WTC11 (cell line): Measurements from ENCODE around the gene TRUB1.

ENCODE experiments used
- ATF3 ChIP-seq: sonication (generic); formaldehyde crosslinking; conservative IDR thresholded peaks from 2 replicates; pipeline ENCODE4 v1.8.1; 2022; ENCODE audit warnings: mild to moderate bottlenecking, missing genetic modification reagents
- CBFB ChIP-seq: sonication (generic); formaldehyde crosslinking; IDR thresholded peaks from 2 replicates; pipeline ENCODE4 v1.8.1; 2022; ENCODE audit warnings: mild to moderate bottlenecking, low read depth, missing genetic modification reagents
- CREM ChIP-seq: sonication (generic); formaldehyde crosslinking; IDR thresholded peaks from 2 replicates; pipeline ENCODE4 v1.8.1; 2022; ENCODE audit warnings: mild to moderate bottlenecking, missing genetic modification reagents, moderate library complexity
- CTCF ChIP-seq: fragments of 200-600 bp; IDR thresholded peaks from 2 replicates; pipeline ENCODE4 v1.8.0; 2022; ENCODE audit warnings: antibody characterized with exemption
- E2F4 ChIP-seq: sonication (generic); formaldehyde crosslinking; IDR thresholded peaks from 2 replicates; pipeline ENCODE4 v1.8.1; 2022; ENCODE audit warnings: low read depth, mild to moderate bottlenecking, moderate library complexity, missing genetic modification reagents, borderline replicate concordance
- FOXK1 ChIP-seq: sonication (generic); formaldehyde crosslinking; IDR thresholded peaks from 2 replicates; pipeline ENCODE4 v1.8.0; 2022; ENCODE audit warnings: mild to moderate bottlenecking, moderate library complexity, missing genetic modification reagents
- FOXP1 ChIP-seq: sonication (generic); formaldehyde crosslinking; IDR thresholded peaks from 2 replicates; pipeline ENCODE4 v1.8.0; 2022; ENCODE audit warnings: missing genetic modification reagents, mild to moderate bottlenecking, moderate library complexity, borderline replicate concordance
- HMGXB4 ChIP-seq: sonication (generic); formaldehyde crosslinking; IDR thresholded peaks from 2 replicates; pipeline ENCODE4 v1.8.1; 2023; ENCODE audit warnings: mild to moderate bottlenecking, moderate library complexity, missing genetic modification reagents
- JUN ChIP-seq: sonication (generic); formaldehyde crosslinking; IDR thresholded peaks from 2 replicates; pipeline ENCODE4 v1.8.0; 2023; ENCODE audit warnings: mild to moderate bottlenecking, missing genetic modification reagents
- MAX ChIP-seq: sonication (generic); formaldehyde crosslinking; IDR thresholded peaks from 2 replicates; pipeline ENCODE4 v1.8.0; 2022; ENCODE audit warnings: mild to moderate bottlenecking, missing genetic modification reagents
- TEAD1 ChIP-seq: sonication (generic); formaldehyde crosslinking; IDR thresholded peaks from 2 replicates; pipeline ENCODE4 v1.8.0; 2022; ENCODE audit warnings: mild to moderate bottlenecking, missing genetic modification reagents
- USF2 ChIP-seq: sonication (generic); formaldehyde crosslinking; IDR thresholded peaks from 2 replicates; pipeline ENCODE4 v1.8.1; 2023; ENCODE audit warnings: mild to moderate bottlenecking, missing genetic modification reagents, moderate library complexity
- ZMAT4 ChIP-seq: fragments of 250-450 bp; sonication (Bioruptor Pico); IDR thresholded peaks from 2 replicates; pipeline ENCODE4 v1.9.0; 2021; ENCODE audit warnings: mild to moderate bottlenecking
- ZNF121 ChIP-seq: sonication (generic); formaldehyde crosslinking; IDR thresholded peaks from 2 replicates; pipeline ENCODE4 v1.8.0; 2023; ENCODE audit warnings: missing genetic modification reagents

GRCh38 chr10:114900658-114901057, 37.3 kb upstream of the TRUB1 start:
- TF ChIP-seq TEAD1 (no peak), CTCF (no peak), FOXP1 (CRISPR knock-in tag) (no peak), CREM (CRISPR knock-in tag) (no peak), ATF3 (CRISPR knock-in tag) (no peak), ZMAT4 (CRISPR knock-in tag) (no peak), ZNF121 (no peak), HMGXB4 (CRISPR knock-in tag) (no peak), E2F4 (no peak), FOXK1 (CRISPR knock-in tag) (no peak), CBFB (no peak), JUN (CRISPR knock-in tag) (no peak), USF2 (CRISPR knock-in tag) (no peak), MAX (no peak)
